A549 (cell line): ENCODE data around the gene FIGN. TPM values are rescaled to one million over a fixed set of nuclear protein-coding genes. Genes with fewer than 3 reads are reported as not detected.

ENCODE experiments used
- ATAC-seq, 2 experiments: fragments of 200-7000 bp in 1 of 2; fragments of >200 bp in 1 of 2; cut with Nextera tagmentation in 1 of 2; cut with Tn5 transposase in 1 of 2; 3 replicates each; pipeline versions ENCODE4 v1.8.0 to v1.9.1; 2018 to 2020; ENCODE audit warnings: mild to moderate bottlenecking in 1 of 2, moderate library complexity in 1 of 2
- CTCF ChIA-PET: fragments of 300-600 bp; sonication (Branson Sonifier 250); formaldehyde crosslinking; extraction: SDS; loops from one replicate; lab custom pipeline; 2021; ENCODE audit warnings: antibody characterized with exemption, inconsistent platforms; lab: Yijun Ruan, JAX
- POLR2A ChIA-PET: fragments of 350-600 bp; formaldehyde crosslinking; extraction: SDS; loops from one replicate; lab custom pipeline; 2021; ENCODE audit warnings: antibody characterized with exemption, inconsistent platforms; lab: Yijun Ruan, JAX
- DNase-seq, 2 experiments: peaks; one replicate each; pipeline versions ENCODE4 v3.0.0 to v3.0.0-alpha.2; 2011 to 2016; ENCODE audit warnings: low read depth in 1 of 2, low spot score in 1 of 2
- FAIRE-seq: peaks from 2 replicates; lab custom pipeline; 2011; peaks lifted over from hg19 to GRCh38; lab: Jason Lieb, UNC
- H3K27ac ChIP-seq, 2 experiments: fragments of >200 bp; sonication (Bioruptor Twin); formaldehyde crosslinking; 3 replicates each; pipeline ENCODE4 v1.5.1; 2016 to 2017
- H3K4me1 ChIP-seq: fragments of >200 bp; sonication (Bioruptor Twin); formaldehyde crosslinking; 3 replicates; pipeline ENCODE4 v1.6.1; 2016
- H3K4me2 ChIP-seq: fragments of >200 bp; sonication (Bioruptor Twin); formaldehyde crosslinking; 3 replicates; pipeline ENCODE4 v1.6.1; 2016
- H3K4me3 ChIP-seq: fragments of >200 bp; sonication (Bioruptor Twin); formaldehyde crosslinking; 3 replicates; pipeline ENCODE4 v1.5.1; 2016
- H3K9me3 ChIP-seq: fragments of >200 bp; sonication (Bioruptor Twin); formaldehyde crosslinking; 3 replicates; pipeline ENCODE4 v1.6.1; 2016
- CBX2 ChIP-seq: fragments of 200-600 bp; sonication (generic); IDR thresholded peaks from 2 replicates; pipeline ENCODE4 v1.6.1; 2016; ENCODE audit warnings: low read depth, mild to moderate bottlenecking, borderline replicate concordance
- CBX8 ChIP-seq: fragments of 200-600 bp; sonication (generic); IDR thresholded peaks from 2 replicates; pipeline ENCODE4 v1.6.1; 2016
- FOSB ChIP-seq: fragments of 250-450 bp; sonication (Bioruptor Pico); IDR thresholded peaks from 2 replicates; pipeline ENCODE4 v1.5.0; 2020; ENCODE audit warnings: mild to moderate bottlenecking, moderate library complexity
- FOSL2 ChIP-seq, 2 experiments: fragments of 450-650 bp in 1 of 2; fragments of >200 bp in 1 of 2; sonication (Bioruptor Twin) in 1 of 2; formaldehyde crosslinking; IDR thresholded peaks; 2 replicates each; pipeline versions ENCODE4 v1.5.0 to v1.6.1; 2016 to 2020; ENCODE audit warnings: mild to moderate bottlenecking in 1 of 2, moderate library complexity in 1 of 2
- HDAC2 ChIP-seq: fragments of 200-600 bp; sonication (generic); IDR thresholded peaks from 2 replicates; pipeline ENCODE4 v1.6.1; 2016
- HOXA7 ChIP-seq: fragments of 250-450 bp; sonication (Bioruptor Pico); IDR thresholded peaks from 2 replicates; pipeline ENCODE4 v1.5.0; 2020; ENCODE audit warnings: mild to moderate bottlenecking, moderate library complexity
- HOXB5 ChIP-seq: fragments of 250-450 bp; sonication (Bioruptor Pico); IDR thresholded peaks from 2 replicates; pipeline ENCODE4 v1.5.0; 2020; ENCODE audit warnings: mild to moderate bottlenecking, moderate library complexity
- KDM5A ChIP-seq: fragments of 200-600 bp; sonication (generic); IDR thresholded peaks from 2 replicates; pipeline ENCODE4 v1.6.1; 2016; ENCODE audit warnings: antibody characterized with exemption, mild to moderate bottlenecking
- MAFK ChIP-seq: fragments of 450-650 bp; IDR thresholded peaks from 2 replicates; pipeline ENCODE4 v1.6.1; 2014; ENCODE audit not compliant: partially characterized antibody
- MYC ChIP-seq: IDR thresholded peaks from 2 replicates; pipeline ENCODE4 v1.6.1; 2012; ENCODE audit warnings: mild to moderate bottlenecking, inconsistent platforms, low read length, improper control_type of control experiment, borderline replicate concordance
- NPAS2 ChIP-seq: fragments of 250-450 bp; sonication (Bioruptor Pico); IDR thresholded peaks from 2 replicates; pipeline ENCODE4 v1.8.0; 2022; ENCODE audit warnings: mild to moderate bottlenecking, moderate library complexity, borderline replicate concordance
- NR3C1 ChIP-seq: fragments of >200 bp; sonication (Bioruptor Twin); formaldehyde crosslinking; IDR thresholded peaks from 3 replicates; pipeline ENCODE4 v1.6.1; 2017
- POLR2A ChIP-seq: IDR thresholded peaks from 2 replicates; pipeline ENCODE4 v1.6.1; 2012; ENCODE audit warnings: mild to moderate bottlenecking, low read length
- POLR2AphosphoS2 ChIP-seq: conservative IDR thresholded peaks from 2 replicates; pipeline ENCODE4 v1.6.1; 2012; ENCODE audit warnings: low read length, improper control_type of control experiment, inconsistent platforms
- RARB ChIP-seq: fragments of 250-450 bp; sonication (Bioruptor Pico); IDR thresholded peaks from 2 replicates; pipeline ENCODE4 v1.8.0; 2021; ENCODE audit warnings: mild to moderate bottlenecking, moderate library complexity
- RCOR1 ChIP-seq: fragments of 150-350 bp; IDR thresholded peaks from 2 replicates; pipeline ENCODE4 v1.6.1; 2014; ENCODE audit warnings: antibody characterized with exemption, low read length, low read depth
- RFX5 ChIP-seq: fragments of 450-650 bp; IDR thresholded peaks from 2 replicates; pipeline ENCODE4 v1.7.1; 2014; ENCODE audit warnings: antibody characterized with exemption, mild to moderate bottlenecking, moderate library complexity
- RNF2 ChIP-seq: fragments of 200-600 bp; sonication (generic); IDR thresholded peaks from 2 replicates; pipeline ENCODE4 v1.6.1; 2016; ENCODE audit warnings: low read depth, mild to moderate bottlenecking, antibody characterized with exemption, moderate library complexity, borderline replicate concordance
- SREBF2 ChIP-seq: fragments of 450-650 bp; IDR thresholded peaks from 2 replicates; pipeline ENCODE4 v1.6.1; 2014; ENCODE audit warnings: mild to moderate bottlenecking, moderate library complexity
- TFCP2L1 ChIP-seq: fragments of 250-450 bp; sonication (Bioruptor Pico); IDR thresholded peaks from 2 replicates; pipeline ENCODE4 v1.5.0; 2021; ENCODE audit warnings: mild to moderate bottlenecking
- ZC3H11A ChIP-seq: fragments of 450-650 bp; IDR thresholded peaks from 2 replicates; pipeline ENCODE4 v1.6.1; 2014; ENCODE audit warnings: antibody characterized with exemption, mild to moderate bottlenecking
- ZFP36 ChIP-seq: fragments of 450-650 bp; IDR thresholded peaks from 2 replicates; pipeline ENCODE4 v1.6.1; 2014; ENCODE audit warnings: borderline replicate concordance; ENCODE audit not compliant: partially characterized antibody
- ZNF302 ChIP-seq: fragments of 250-450 bp; sonication (Bioruptor Pico); IDR thresholded peaks from 2 replicates; pipeline ENCODE4 v1.9.0; 2021; ENCODE audit warnings: inconsistent platforms, mild to moderate bottlenecking, moderate library complexity
- ZSCAN20 ChIP-seq: fragments of 250-450 bp; sonication (Bioruptor Pico); IDR thresholded peaks from 2 replicates; pipeline ENCODE4 v1.8.0; 2022; ENCODE audit warnings: mild to moderate bottlenecking, moderate library complexity
- WGBS: methylation state at CpG from one replicate; pipeline ENCODE4 v1.1.6; 2017; ENCODE audit errors: missing lambda C conversion rate; 5-methylcytosine and 5-hydroxymethylcytosine counted together
- polyA plus RNA-seq, 4 experiments: library from polyadenylated mRNA; depleted of rRNA in 3 of 4; stranded (reverse); fragments of >200 nt; fragmentation: RNase III in 1 of 4; extraction: RNeasy Plus Mini Kit Qiagen cat#74134 plus additional on column Dnase treatment in 1 of 4; gene quantifications; 2 replicates in 3 of 4; 3 replicates in 1 of 4; pipeline ENCODE4 v1.2.3, GENCODE V29; 2011 to 2017
- TF ChIP-seq, protein P1 (sequence below): fragments of 250-450 bp; sonication (Bioruptor Pico); IDR thresholded peaks from 2 replicates; pipeline ENCODE4 v1.5.0; 2021; ENCODE audit warnings: mild to moderate bottlenecking, moderate library complexity, borderline replicate concordance
- TF ChIP-seq, protein P2 (sequence below): IDR thresholded peaks from 2 replicates; pipeline ENCODE4 v1.6.1; 2012

The FIGN gene
- polyA plus RNA-seq, 2 of the 4 experiments (the other 2 are of a cell fraction), result 1.9 to 3.8 TPM

DNA sequence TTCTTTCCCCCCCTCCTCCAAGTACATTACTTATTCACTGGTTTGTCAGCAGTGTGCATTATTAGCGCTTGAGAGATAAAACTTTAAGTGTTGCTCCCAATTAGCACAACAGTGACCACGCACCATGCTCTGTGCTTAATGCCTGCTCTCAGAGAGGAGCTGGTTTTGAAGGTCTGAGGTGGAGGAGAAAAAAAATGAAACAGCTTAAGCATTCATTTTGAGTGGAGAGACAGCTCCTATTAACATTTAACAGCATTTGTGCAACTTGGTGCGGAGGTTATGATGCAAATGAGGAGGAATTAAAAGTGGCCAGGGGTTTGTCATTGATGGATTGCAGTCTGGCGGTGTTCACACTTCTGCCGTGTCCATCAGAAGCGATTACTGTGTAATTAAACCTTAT lies 141.8 kb downstream of the FIGN start:
- 95% methylated on average over 6 of the region's 6 CpGs for WGBS
- H3K4me3 ChIP-seq, result no peak overlapping the region
- ATAC-seq (no peak), FAIRE-seq (no peak), DNase-seq (no peak)
- TF ChIP-seq MYC, result no peak
- no peak for TF ChIP-seq FOSB (CRISPR knock-in tag)
- TF ChIP-seq ZNF302 (CRISPR knock-in tag), result no peak
- no peak for TF ChIP-seq RCOR1
- TF ChIP-seq POLR2A, result no peak
- TF ChIP-seq CBX2, result no peak
- no peak for TF ChIP-seq POLR2AphosphoS2
- no peak for TF ChIP-seq NPAS2 (CRISPR knock-in tag)
- TF ChIP-seq FOSL2 (IDR thresholded peaks at IDR 0.05), result no peak
- no peak for TF ChIP-seq FOSL2 (CRISPR knock-in tag; IDR thresholded peaks at IDR 0.05)
- no peak for TF ChIP-seq RFX5
- no peak for TF ChIP-seq RNF2
- H3K9me3 ChIP-seq, result no peaks in the 10 kb centered on the region
- ChIA-PET CTCF (no interaction called here), POLR2A (no interaction called here)
- no peak overlapping the region for H3K4me2 ChIP-seq
- H3K27ac ChIP-seq, result no peak overlapping the region
- peaks cover 16% of the 10 kb centered on the region; the same call in 2 of the 3 replicates for H3K4me1 ChIP-seq

DNA sequence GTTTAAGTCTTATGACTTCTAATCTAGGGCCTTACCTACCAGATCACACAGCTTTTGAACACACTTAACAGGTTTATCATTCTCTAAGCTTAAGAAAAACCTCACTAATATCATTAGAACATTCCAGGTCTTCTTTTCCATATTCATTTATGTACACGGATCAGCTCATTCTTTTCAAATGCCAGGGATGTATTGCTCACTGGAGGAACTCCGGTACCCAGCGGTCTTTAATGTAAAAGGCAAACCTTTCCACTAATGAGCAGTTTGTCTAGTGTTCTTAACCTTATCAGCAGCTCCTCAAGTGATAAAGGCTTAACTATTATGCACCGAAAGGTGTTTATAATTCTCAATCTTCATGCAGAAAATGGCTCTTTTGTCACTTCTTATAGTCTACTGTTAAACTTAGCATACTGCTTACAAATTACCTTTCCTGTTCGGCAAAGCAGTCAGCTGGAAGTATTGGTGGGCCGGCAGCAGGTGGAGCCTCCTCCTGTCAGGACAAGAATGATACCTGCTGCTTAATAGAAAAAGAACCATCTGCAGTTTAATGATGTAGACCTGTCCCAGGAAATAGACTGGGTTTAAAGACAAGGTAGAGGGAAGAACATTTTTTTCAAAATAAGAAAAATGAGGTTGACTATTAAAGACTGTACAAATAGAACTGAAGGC lies 142.7 kb downstream of the FIGN start:
- DNase-seq (no peak), FAIRE-seq (no peak), ATAC-seq (no peak)
- H3K4me1 ChIP-seq, result peaks cover 13% of the 10 kb centered on the region; the same call in 2 of the 3 replicates
- no peak for TF ChIP-seq ZSCAN20
- no peak for TF ChIP-seq ZNF302 (CRISPR knock-in tag)
- TF ChIP-seq HDAC2, result no peak
- TF ChIP-seq RNF2, result no peak
- TF ChIP-seq, protein P1, sequence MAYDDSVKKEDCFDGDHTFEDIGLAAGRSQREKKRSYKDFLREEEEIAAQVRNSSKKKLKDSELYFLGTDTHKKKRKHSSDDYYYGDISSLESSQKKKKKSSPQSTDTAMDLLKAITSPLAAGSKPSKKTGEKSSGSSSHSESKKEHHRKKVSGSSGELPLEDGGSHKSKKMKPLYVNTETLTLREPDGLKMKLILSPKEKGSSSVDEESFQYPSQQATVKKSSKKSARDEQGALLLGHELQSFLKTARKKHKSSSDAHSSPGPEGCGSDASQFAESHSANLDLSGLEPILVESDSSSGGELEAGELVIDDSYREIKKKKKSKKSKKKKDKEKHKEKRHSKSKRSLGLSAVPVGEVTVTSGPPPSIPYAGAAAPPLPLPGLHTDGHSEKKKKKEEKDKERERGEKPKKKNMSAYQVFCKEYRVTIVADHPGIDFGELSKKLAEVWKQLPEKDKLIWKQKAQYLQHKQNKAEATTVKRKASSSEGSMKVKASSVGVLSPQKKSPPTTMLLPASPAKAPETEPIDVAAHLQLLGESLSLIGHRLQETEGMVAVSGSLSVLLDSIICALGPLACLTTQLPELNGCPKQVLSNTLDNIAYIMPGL (CRISPR knock-in tag), result no peak
- TF ChIP-seq TFCP2L1 (CRISPR knock-in tag), result no peak
- no peak for TF ChIP-seq NPAS2 (CRISPR knock-in tag)
- no peak for TF ChIP-seq HOXA7 (CRISPR knock-in tag)
- TF ChIP-seq ZFP36, result no peak
- TF ChIP-seq CBX8, result no peak
- POLR2A ChIA-PET, result no interaction called here
- CTCF ChIA-PET, result interaction anchor here (1.4 kb wide), 1 partner anchor 9 kb away, joined by 3 read pairs; no protein-coding TSS in a partner anchor
- WGBS, result 89% methylated on average over 6 of the region's 6 CpGs
- H3K9me3 ChIP-seq, result no peaks in the 10 kb centered on the region
- no peak overlapping the region for H3K4me2 ChIP-seq
- H3K27ac ChIP-seq, result no peak overlapping the region
- H3K4me3 ChIP-seq, result no peak overlapping the region

DNA sequence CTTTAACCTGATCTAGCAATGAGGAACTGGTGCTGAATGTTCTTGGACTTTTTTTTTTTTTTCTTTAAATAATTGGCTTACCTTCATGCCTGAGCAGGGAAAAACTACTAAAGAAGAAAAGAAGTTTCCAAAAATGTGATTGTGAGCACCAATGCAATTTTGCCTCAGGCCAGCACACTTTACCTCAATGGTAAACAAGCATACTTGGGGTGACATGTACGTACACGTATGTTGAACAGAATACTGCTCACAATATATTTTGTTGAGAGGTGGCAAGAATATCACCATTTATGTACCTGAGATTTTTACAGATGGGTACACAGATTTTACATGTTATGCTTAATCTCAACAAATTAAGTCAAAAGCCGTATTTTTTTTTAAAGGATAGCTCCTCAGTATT lies 144.3 kb downstream of the FIGN start:
- CTCF ChIA-PET, result no interaction called here
- no peak overlapping the region for H3K4me3 ChIP-seq
- H3K9me3 ChIP-seq, result no peaks in the 10 kb centered on the region
- 87% methylated on average over 3 of the region's 3 CpGs for WGBS
- H3K4me2 ChIP-seq, result no peak overlapping the region
- no peak for DNase-seq
- no peak for ATAC-seq
- peaks cover 10% of the 10 kb centered on the region; the same call in 2 of the 3 replicates for H3K4me1 ChIP-seq
- TF ChIP-seq HOXA7 (CRISPR knock-in tag) (no peak), HOXB5 (no peak), RNF2 (no peak), SREBF2 (no peak), FOSB (CRISPR knock-in tag) (no peak), ZSCAN20 (no peak), KDM5A (no peak), RARB (CRISPR knock-in tag) (no peak), MAFK (no peak), NR3C1 (no peak), ZC3H11A (no peak)
- TF ChIP-seq, protein P2, sequence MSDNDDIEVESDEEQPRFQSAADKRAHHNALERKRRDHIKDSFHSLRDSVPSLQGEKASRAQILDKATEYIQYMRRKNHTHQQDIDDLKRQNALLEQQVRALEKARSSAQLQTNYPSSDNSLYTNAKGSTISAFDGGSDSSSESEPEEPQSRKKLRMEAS, result no peak
- no peak for FAIRE-seq
- no peak overlapping the region for H3K27ac ChIP-seq
- POLR2A ChIA-PET, result no interaction called here
